ENCODE data around the gene SH3RF2.

GRCh38 chr5:146101646-146102045, 165.3 kb downstream of the SH3RF2 start:
- TF ChIP-seq CTCF (IDR thresholded peaks at IDR 0.05; ENCODE audit: low read length) (no peak), EZH2phosphoT487 (IDR thresholded peaks at IDR 0.05; ENCODE audit: low read length) (no peak)
